GM21717 (cell line): Measurements from ENCODE around the gene FLNB.

Source experiments
- ATAC-seq: cut with Tn5 transposase; IDR thresholded peaks from one replicate; pipeline ENCODE4 v1.9.1; 2021; ENCODE audit warnings: mild to moderate bottlenecking, moderate library complexity; ENCODE audit not compliant: unreplicated experiment

FLNB gene

DNA sequence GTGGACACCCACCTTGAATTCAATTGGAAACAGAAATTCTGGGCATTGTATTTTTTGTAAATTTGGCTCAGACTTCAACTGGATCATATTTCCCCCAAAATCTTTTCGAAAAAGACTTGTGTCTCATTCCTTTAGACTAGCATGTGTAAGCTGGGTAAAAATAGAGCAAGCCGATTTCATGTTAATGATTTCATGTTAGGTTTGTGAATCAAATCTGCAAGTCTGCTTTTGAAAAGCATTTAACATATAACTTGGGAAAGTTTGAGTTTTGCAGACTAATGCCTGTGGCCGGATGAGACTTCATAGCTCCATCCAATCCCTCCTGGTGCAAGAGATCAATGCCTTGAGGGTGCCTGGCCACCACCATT lies 64.5 kb downstream of the FLNB start:
- ATAC-seq: no peak

DNA sequence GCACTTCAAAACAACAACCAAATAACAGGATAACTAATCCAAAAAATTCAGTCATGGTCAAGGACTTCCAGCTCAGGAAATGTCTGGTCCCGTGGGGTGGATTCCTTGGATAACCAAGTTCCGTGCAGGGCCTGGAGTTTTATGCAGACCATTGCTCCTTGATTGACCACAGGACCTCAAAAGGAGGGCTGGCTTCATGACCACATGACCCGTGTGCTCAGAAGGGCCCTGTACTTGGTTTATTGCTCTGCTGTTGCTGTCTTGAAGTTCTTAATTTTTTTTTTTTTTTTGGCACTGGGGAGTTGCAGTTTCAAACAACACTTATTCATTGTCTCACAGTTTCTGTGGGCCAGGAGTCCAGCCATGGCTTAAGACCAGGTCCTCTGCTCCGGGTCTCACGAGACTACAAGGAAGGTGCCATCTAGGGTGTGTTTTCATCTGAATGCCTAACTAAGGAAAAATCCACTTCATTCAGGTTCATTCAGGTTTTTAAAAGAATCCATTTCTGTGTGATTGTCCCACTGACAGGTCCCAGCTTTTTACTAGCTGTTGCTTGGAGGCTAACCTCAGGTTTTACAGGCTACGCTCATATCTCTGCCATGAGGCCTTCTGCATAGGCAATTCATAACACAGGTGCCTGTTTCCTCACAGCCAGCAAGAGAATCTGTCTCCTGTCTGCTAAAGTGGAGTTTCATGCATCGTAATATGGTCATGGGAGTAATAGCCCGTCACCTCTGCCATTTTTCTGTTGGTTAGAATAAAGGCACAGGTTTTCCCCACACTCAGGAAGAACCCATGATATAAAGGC lies 65.3 kb downstream of the FLNB start:
- no peak for ATAC-seq

DNA sequence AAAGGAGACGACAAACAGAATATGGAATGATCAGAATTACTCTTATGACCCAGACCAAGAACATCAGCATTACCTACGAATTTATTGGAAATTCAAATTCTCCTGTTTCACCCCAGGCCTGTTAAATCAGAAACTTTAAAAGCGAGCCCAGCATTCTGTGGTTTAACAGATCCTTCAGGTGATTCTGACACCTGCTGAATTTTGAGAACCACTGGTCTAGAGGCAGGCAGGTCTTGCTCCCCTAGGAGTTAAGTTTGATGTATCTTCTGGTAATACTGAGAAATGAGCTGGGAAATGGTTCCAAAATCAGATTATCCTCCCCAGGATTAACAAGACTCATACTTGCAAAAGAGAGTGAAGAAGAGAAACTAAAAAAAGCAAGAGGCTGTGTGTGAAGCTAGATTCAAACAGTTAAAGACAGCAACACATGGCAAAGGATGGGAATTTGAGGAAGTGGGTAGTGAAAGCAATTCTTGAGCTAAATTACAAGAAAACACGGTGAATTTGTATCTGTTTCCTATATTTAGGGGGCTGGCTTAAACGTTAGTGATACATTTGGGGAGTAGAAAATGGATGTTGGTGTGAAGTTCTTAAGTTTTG lies 66.0 kb downstream of the FLNB start:
- ATAC-seq: no peak

DNA sequence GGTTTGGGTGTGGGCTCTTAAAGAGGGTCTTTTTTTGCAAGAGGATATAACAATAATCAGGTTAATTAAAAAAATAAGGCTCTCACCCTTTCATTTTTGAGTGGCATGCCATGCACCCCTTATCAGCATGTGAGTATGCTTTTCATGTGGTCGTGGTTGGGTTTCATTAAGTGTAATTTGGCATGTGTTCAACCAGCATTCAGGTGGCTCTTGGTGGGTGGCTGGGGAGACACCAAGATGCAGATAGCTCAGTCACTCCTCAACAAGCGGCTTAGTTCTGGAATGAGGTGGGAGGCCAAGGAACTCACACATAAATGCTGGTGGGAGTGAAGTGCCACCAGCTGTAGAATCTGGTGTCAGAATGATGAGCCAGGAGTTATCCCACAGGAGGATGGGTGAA lies 66.8 kb downstream of the FLNB start:
- ATAC-seq: no peak

DNA sequence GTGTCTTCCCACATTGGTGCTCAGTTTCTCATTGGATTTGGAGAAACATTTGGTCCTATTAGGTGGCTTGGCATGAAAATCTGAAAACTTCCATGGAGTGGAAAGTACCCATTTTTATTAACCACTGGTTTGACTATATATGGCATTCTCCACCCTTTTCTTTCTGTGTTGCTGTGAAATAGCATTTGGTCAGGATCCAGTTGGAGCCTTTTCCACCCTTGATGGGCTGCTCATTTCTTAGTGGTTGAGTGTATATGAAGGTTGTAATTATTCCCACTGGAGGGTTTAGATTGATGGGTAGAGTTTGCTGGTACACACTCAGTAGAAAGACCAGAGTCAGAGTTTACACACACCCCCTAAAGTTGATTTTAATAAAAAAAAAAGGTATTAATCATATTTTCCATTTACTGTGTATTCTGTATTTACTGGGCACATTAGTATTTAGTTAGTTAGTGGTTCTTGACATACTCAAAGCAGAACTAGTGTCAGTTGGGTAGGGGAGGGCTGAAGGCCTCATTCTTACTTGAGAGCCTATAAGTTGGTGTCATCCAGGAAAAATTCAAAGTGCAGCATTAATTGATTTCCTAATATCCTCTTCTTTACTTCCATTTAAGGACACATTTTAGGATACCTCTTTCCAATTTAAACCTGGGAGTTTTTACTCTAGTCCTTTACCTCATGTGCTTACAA lies 69.5 kb downstream of the FLNB start:
- no peak for ATAC-seq

DNA sequence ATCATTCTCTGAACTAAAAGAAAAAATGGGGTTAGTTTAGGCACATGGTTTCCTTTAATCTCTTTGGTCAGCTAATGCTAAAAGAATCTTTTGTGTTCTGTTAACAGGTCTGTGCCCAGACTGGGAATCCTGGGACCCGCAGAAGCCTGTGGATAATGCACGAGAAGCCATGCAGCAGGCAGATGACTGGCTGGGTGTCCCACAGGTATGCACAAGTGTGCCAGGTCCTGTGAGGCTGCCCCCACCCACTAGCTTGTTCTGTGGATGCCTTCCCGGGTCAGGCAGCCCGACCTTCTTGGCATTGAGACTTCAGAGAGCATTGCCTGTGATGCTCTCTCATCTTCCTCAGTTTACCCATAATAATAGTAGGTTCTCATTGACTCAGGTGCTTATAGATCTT lies 70.4 kb downstream of the FLNB start:
- ATAC-seq: no peak

DNA sequence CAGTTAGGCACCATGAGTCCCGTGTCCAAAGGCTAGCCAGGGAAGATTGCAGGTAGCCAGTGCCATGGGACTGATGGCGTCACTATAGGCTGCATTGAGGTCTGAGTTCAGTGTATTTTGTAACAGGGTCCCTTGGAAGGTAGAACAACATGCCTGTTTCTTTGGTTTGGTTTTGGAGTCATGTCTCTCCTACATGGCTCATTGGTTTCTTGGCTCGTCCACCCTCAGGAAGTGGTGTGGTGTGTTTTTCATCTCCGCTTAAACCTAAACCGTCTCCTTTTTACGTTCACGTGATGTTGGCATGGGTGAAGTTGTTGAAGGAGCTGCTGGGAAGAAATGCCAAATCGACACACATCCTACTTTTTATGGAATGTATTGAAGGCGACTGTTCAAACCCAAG lies 71.6 kb downstream of the FLNB start:
- no peak for ATAC-seq

DNA sequence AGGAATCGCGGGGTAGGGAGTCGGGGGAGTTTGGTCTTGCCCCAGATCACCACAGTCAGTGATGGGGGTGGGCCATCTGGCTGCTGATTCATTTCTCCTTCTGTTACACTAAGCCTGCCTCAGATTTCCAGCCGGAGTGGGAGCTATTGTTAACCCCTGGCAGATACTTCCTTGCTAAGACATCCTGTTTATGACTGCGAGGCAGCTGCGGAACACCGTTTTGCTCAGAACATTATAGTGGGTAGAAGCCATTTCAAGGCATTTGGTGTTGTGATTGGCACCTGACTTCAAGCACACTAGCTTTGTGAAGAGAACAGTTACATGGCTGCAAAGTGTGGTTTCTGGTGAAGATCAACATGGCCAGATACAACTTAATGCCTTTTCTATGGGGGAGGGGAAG lies 73.8 kb downstream of the FLNB start:
- no peak for ATAC-seq

DNA sequence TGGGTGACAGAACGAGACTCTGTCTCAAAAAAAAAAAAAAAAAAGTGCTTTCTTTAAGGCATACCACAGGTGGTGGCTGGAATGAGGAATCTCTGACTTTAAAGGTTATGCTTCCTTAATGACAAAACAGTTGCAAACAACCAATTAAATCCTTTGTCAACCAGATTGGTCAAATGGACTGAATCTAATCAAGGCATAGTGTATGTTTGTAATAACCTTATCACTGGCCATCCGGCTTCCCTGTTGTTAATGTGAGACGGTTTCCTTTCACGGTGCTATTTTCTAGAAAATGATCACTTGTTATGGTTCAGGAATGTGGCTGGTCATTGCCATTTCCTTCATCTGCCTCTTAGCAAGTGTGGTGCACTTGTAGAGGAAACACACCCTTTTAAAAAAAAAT lies 75.9 kb downstream of the FLNB start:
- ATAC-seq: no peak

DNA sequence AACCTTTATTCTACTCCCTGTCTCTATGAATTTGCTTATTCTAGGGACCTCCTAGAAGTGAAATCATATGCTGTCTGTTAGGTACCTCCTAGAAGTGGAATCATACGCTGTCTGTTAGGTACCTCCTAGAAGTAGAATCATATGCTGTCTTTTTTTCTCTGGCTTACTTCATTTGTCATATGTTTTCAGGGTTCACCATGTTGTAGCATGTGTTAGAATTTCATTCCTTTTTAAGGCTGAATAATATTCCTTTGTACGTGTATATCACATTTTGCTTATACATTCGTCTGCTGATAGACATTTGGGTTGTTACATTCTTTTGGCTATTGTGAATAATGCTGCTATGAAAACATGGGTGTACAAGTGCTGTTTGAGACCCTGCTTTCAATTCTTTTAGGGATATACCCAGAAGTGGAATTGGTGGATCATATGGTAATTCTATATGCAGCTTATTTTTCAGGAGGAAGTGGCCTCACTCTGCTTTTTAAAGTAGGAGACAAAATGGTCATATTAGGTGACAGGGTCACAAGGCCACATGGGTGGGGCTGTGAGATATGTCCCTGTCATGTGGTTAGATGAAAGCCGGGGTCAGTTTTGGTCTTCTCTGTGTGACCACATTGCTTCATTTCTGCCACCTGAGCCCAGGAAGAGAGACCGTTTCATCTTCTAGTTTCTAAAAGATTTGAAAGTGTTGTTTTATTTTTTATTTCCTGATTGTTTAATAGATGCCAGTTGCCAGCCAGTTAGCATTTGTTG lies 76.7 kb downstream of the FLNB start:
- ATAC-seq: peak; percentile 71

DNA sequence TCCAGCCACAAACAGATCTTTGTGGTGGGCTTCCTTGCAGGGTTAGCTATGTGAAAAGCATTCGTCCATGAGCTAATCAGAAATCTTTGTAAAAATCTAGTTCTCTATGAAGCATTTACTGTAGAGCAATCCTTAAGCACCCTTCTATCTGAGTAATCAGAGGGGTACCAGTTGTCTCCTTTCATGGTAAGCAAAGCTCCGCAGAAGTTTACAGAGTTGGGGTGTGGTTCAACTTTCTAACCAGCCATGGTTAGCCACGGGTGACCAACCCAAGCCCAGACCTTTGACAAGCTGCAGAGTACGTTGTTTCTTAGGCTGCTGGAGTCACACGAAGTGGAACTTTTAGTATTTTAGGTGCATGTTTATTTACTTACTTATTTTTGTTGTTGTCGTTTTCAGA lies 77.4 kb downstream of the FLNB start:
- ATAC-seq: peak; percentile 52

DNA sequence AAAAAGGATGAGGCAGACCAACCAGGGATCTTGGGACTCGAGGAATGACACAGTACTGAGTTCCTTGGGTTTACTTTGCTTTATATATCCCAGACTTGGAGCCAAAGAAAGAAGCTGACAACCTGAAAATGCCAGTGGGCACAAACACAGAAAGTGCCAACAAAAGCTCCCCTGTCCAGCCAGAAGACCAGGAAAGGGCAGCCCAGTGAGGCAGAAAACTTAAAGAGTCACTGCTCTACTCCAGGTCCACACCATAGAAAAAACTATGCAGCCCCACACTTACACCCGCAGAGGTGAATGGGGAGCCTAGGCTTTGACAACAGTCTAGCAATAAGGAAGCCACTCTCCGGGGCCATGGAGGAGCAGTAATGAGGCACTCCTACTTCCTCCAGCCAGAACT lies 80.3 kb downstream of the FLNB start:
- no peak for ATAC-seq

DNA sequence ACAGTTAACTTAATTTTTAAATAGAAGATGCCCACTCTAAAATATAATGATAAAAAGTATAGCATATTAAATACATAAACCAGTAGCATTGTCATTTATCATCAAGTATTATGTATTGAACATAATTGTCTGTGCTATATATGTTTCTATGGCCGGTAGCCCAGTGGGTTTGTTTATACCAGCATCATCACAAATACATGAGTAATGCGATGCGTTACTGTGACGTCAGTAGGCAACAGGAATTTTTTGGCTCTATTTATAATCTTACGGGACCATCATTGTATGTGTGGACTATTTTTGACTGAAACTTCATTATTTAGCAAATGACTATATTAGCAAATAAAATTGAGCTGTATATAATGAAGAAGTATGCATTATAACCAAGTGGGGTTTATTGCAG lies 82.1 kb downstream of the FLNB start:
- ATAC-seq: no peak

DNA sequence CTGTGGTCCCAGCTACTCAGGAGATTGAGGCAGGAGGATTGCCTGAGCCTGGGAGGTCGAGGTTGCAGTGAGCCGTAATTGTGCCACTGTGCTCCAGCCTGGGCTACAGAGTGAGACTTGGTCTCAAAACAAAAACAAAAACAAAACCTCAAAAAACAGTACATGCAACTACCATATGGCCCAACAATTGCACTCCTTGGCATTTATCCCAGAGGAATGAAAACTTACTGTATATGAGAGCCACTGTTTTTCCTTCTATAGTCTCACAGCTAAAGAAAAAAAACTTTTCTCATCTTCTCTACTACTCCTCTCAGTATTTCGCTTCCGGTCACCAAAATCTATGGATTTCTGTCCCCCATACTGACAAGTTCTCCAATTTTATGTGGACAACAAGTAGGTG lies 84.3 kb downstream of the FLNB start:
- ATAC-seq: no peak

DNA sequence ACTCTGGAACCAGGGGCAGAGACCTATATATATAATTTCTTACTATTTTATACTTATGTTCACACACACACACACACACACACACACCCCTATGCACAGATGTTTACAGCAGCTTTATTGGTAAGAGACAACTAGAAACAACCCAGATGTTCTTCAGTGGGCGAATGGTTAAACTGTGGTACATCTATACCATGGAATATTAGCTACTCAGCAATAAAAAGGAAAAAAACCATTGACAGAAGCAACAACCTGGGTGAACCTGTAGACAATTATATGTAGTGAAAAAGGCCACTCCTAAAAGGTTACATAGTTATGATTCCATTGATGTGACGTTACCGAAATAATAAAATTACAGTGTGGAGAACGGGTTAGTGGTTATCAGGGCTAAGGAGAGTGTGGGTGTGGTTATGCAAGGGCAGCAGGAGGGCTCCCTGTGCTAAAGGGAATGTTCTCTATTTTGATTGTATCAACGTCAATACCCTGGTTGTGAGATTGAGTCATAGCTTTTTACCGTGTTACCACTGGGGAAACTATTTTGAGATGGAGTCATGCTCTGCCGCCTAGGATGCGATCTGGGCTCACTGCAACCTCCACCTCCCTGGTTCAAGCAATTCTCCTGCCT lies 85.5 kb downstream of the FLNB start:
- no peak for ATAC-seq

DNA sequence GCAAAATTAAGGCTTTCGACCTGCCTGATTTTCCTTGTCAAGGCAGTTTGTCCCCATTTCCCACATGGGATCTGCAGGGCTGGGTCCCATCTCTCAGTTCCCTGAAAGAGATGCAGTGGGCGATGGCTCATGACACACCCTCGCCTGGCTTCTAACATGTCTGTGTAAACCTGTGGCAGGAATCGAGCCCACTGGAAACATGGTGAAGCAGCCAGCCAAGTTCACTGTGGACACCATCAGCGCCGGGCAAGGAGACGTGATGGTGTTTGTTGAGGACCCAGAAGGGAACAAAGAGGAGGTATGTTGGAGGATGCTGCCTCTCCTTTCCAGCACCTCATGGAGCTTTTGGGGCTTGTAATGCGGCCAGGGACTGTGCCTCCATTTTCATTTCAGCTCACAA lies 86.4 kb downstream of the FLNB start:
- ATAC-seq: no peak

DNA sequence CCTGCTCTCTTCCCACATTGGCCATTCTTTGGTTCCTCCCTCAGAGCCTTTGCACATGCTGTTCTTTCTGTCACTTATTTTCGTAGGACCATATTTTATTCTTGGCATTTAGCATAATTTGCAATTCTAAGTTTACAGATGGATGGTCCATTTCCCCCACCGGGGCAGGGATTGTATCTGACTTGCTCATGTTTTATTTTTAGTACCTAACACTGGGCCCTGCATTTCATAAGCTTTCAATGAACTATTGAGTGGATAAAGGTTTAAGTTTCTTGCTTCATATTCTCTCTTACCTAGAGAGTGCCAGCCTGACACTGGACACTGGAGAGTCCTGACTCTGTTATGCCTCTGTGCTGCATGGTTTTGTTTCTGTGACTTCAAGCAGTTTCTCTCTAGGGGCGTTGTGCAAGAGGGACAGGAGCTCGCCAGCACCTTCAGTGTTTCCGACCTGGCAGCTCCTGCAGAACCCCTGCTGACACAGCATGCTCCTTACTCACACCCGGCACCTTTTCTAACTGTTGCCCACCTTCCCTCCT lies 87.4 kb downstream of the FLNB start:
- ATAC-seq: no peak

DNA sequence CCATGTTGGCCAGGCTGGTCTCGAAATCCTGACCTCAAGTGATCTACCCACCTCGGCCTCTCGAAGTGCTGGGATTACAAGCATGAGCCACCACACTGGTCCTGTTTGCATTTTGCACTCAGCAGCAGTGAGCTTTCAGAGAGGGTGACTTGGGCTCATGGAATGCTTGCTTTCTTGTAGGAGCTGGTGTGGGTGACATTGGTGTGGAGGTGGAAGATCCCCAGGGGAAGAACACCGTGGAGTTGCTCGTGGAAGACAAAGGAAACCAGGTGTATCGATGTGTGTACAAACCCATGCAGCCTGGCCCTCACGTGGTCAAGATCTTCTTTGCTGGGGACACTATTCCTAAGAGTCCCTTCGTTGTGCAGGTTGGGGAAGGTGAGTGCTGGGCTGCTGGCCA lies 90.3 kb downstream of the FLNB start:
- ATAC-seq: no peak

DNA sequence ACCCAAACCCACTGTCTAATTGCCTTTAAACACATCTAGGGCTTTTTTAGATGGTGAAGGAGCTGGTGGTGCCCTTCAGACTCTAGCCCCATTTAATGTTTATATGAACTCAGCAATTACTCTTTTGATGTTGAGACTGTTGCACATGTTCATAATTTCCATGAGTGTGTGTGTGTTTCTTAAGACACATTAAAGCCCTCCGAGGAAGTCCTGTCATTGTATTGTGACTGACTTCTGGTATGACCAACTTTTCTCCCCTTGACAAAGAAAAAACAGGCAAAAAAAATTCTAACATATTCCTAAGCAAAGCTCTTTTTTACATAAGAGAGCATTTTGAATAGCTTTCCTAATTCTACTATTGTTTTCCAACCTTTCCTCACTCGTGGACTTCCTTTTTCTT lies 91.6 kb downstream of the FLNB start:
- no peak for ATAC-seq

DNA sequence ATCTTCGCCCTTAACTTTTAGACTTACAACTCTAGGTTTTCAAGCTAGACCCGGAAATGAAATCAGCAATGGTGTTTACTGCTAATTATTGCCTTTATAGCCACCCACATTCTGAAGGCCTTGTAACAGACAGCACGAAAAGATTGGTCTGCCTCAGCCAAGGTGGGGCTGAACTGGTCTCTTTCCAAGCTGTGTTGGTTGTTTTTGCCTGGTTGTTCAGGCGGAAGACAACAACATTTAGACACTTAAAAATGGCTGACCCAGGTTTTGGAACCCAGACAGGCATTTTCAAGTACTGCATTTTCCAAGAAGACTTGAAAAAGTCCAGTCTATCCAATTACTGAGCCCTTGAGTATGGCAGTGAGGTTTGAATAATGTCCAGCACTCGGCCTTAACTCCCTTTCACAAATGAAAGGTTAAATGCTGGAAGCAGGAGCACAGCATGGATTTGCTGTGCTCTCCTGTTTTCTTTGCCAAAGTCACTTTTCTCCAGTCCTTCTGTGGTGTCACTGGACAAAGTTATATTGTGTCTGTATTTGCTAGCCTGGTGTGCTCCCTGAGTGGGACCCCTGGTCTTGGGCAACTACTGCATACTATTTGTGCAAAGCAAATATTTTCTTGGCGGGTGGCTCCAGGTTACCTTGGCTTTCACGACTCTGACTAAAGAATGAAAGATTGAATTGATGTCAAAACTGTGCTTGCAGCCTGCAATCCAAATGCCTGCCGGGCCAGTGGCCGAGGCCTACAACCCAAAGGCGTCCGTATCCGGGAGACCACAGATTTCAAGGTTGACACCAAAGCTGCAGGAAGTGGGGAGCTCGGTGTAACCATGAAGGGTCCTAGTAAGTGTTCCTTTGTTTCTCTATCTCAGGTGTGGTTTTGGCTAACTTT lies 93.5 kb downstream of the FLNB start:
- ATAC-seq: no peak
